HG02870 (cell line): Measurements from ENCODE around the gene ACSL1.
A peak's percentile ranks its signal among the peaks of the same experiment; 100 is the strongest.
"Not testable (repeated sequence)": the region's sequence is repeated elsewhere in the genome, so short reads cannot be mapped to it uniquely, and the experiment has no call there.

ENCODE experiments used
- ATAC-seq: cut with Tn5 transposase; IDR thresholded peaks from one replicate; pipeline ENCODE4 v1.9.1; 2021; ENCODE audit warnings: mild to moderate bottlenecking, moderate library complexity; ENCODE audit not compliant: unreplicated experiment

The ACSL1 gene

DNA sequence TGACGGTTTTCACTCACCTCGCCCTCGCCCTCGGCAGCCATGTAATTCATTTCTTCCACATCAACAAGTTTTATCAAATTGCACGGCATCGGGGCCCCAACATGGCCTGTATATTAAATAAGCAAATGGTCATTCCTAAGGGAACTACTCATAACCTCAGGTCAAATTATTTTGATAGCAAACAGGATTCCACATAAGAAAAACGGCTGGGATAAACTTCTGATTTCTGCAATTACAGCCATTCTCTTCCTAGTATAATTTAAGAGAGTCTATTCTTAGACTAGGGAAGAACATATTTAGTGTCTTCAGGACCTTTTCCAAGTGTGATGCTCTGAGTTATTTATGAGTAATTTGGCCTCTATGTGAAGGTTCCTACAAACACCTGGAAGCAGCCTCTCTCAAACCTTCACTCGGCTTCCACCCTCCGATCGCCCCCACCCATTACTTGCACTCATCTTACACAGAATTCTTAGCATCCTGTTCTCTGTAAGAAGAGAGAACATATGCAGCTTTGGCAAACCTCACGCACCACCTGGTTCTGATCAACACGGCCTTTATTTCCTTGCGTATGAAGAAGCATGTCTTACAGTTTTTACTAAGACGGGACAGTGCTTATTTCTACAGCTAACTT, 62.5 kb downstream of the ACSL1 start:
- ATAC-seq: no peak

DNA sequence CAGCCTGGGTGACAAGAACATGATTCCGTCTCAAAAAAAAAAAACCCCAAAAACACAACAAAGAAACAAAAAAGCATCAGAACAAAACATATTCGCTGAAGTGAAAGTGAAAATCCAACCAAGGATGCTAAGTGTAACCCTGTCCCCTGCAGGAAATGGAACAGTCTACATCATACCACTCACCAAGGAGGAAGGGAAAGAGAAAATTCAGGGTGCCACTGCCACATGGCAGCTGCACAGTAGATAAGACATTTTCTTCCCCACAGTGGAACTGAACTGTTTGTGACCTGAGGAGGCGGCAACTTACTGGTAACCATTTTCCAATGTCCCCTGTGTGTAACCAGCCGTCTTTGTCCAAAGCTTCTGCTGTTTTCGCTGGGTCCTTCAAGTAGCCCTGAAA, 63.7 kb downstream of the ACSL1 start:
- peak; percentile 90 for ATAC-seq

DNA sequence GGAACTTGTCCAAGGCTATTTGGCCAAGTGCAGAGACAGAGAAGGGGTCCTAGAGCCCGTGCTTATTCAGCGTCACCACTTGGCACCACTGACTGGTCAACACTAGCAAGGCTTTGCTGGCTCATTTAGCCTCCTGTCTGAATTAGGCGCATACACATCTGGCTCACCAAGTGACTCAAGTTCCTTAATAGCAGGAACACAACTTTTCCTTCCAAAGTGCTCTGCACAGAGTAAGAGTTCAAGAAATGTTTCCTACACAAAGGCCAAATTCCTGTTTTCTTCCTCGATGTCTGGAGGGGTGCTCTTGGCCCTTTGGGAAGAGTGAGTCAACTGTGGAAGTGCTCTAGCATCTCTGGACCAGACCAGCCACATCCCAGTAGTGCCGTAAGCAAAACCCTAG, 65.1 kb downstream of the ACSL1 start:
- ATAC-seq: no peak

DNA sequence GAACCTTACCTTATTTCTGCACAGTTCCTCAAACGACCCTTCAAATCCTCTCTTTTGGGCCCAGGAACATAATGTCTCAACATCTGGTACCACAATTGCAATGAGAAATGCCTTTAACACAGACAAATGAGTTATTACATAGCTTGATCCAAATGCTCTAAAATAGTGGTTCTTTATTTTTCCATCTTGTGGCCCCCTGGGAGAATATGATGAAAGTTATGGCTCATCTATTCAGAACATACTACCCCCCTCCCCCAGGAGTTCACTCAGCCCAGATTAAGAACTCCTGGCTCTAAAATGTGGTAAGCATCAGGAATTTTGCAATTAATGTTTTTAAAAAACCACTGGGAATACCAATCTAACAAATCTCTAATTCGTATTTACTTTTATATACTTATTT, 68.0 kb downstream of the ACSL1 start:
- ATAC-seq: no peak

DNA sequence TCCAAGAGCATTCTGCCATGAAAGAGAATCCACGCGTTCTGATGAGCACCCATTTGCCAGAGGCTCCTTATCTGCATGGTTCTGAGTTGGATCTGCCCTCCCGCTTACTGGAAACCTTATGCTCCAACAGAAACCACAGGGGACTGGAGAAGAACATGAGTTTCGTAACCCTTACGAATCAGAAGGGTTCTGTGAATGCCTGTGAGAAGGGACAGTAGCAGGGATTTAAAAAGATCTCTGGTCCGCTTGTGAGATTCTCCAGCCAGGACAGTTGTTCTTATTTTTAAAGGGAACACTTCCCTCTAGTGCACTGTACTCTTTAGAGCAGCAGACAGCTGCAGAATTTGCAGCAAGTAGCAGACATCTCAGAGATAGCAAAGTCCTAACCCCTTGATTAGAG, 69.4 kb downstream of the ACSL1 start:
- ATAC-seq: no peak

DNA sequence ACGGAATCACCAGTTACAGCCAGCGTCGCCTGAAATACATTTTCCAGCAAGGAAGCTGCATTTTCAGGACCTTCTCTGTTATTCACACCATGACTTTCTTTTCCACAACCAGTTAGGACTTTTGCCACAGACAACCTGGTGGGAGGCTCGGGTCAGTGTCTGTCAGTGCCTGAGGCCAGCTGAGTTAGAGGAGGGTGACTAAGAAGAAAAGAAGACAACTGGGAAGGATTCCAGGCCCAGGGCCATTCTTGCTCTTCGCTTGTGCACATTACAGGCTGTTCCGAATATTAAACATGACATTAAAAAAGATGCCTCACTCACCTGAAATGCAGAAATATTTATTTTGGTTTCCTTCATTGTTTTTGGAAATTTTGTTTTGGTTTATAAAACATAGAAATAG, 70.5 kb downstream of the ACSL1 start:
- ATAC-seq: no peak

DNA sequence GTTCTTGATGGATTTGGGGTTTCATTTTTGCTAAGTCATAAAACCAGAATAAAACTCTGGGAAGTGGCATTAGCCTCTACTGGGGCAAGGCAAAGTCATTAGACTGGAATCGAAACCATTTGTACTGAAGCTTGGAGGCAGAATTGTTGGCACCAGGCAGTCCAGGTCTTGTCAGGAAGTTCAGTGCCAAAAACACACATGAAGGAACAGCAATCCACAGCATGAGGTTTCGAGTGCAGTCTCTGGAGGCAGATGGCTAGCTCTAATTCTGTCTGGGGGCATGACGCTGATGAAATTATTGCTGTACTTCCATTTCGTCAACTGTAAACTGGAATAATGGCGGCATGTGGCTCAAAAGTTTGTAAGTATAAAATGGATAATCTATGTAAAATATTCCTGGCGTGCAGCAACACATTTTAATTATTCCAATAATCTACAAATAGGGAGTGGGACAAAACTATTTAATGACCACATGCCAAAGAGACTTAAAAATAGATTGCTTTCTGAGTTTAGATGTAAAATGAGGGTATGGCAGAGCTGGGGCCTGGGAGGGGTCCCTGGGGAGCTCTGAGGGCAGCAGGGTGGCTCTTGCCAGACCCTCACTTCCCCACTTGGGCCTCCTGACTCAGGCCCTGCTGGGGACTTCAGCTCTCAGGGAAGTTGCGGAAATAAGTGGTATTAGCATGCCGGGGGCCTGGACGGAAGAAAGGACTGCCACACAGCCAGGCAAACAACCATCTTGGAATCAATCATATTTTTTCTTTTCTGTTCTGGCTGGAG, 73.1 kb downstream of the ACSL1 start:
- ATAC-seq: no peak

DNA sequence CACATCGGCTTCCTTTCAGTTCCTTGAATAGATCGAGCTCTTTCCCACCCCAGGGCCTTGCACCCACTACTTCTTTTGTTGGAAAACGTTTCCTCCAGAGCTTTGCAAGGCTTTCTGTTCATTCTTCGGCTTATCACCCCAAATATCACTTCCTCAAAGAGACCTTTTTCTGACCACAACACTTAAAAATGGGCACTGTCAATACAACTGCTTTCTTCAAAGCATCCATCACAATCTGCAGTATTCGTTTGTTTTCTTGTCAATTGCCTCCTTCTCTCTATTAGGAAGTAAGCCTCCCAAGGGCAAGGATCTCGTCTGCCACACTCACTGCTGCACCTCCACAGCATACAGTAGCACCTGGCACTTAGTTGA, 74.2 kb downstream of the ACSL1 start:
- ATAC-seq: no peak

DNA sequence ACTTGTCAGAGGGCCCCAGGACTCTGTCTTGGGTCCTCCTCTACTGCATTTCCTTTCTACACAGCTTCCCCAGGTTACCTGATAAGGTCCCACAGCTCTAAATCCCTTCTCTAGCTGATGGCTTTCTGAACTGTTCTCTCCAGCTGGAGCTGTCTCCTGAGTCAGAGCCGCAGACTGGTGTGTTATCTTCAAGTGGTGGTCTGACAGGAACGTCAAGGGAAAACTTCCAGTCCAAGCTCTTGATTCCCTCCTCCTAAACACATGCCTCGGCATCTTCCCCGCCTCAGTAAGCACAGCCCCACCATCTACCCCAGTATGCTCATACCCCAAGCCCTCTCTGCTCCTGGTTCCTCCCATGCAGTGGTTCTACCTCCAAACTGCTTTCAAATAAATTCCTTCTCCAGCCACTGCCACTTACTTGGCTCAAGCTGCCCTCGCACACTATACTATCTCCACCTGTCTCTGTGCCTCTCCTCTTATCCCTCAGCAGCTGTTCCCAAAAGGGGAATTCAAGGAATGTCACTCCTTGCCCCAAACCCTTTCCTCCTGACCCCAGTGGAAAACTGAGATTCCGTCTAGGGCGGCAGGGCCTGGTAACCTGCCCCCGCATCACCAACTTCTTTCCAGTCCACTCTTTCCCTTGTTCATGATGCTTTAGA, 74.7 kb downstream of the ACSL1 start:
- ATAC-seq: no peak

DNA sequence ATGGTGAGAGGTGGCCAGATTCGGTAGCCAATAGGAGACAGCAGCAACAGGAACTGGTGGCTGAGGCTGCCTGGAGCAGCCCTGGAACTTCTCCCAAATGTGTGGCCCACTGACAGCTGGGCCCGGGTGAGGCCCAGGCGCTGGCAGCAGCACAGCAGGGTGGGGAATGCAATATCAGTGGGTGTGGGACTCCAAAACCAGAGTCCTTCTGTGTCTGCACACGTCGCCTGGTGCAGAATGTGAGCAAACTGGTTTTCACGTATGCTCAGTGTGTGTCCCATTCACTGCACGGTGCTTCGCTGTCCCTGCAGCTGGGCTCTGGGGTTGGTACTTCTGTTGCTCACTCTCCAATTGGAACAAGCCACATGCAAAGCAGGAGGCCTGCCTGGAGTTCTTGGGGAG, 77.5 kb downstream of the ACSL1 start:
- no peak for ATAC-seq

DNA sequence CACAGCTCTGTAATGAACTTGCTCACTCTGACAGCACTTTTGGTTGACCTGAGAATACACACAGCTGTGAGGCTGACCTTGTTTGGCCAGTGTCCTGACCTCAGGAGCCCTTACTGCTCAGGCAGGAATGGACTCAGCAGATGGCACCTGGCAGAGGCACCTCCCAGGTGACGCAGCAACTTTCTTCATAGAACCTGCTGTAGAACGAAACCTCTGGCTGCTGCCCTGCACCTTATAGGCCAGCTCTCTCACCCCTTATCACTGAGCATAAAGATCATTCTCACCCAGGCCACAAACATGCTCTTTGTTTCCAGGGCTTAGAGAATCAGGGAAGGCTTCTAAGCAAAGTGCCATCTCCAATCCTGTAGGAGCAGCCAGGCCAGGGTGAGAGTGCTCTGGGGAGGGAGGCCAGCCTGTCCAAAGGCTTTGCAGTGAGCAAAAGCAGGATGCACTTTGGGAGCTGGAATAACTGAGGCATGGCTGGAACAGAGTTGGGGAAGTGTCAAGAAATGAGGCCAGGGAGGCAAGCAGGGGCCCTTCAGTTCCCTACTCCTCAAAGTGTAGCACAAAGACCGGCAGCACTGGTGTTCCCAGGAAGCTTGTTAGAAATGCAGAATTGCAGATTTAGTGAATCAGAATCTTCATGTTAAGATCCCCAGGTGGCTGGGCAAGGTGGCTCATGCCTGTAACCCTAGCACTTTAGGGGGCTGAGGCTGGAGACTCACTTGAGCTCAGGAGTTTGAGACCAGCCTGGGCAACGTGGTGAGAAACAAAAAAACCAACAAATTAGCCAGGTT, 78.5 kb downstream of the ACSL1 start:
- ATAC-seq: no peak

DNA sequence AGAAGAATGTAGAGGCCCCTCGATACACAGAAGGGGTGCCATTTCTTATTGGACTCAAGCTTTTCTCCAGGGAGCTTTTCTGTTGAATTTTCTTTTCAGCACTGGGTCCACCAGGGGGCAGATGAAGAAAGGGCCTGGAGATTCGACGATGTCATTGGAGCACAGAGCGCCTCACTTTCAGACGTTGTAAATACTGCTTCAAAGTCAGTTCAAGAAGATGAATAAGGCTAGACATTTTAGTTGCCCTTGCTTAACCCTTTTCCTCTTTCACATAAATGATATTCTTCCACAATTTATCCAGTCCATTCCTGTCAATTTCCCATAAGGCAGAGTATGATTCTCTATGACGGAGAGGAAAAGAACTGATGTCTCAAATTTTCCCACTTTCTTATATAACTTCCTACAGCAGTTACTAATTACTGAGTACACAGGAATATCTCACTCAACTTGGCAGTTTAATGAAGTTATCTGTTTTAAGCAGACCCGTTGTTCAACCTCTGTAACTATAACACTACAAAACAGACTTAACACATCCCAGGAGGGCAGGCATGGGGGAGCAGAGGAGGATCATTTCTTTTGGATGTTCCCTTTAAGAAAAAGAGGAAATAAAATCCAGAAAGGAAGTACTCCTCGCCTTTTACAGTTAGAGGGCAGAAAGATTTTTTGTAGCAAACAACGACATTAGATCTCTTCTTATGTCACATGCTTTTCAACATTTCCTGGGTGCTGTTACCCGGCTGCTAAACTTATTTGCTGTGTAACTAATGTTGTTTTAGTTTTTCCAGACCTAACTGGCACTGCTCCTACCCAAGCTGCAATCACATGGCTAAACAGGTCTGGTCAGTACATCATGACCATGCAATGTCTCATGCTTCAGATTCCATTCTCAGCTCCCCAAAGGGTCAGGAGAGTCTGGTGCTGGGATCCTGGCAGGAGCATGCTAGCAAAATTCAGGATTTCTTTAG, 79.7 kb downstream of the ACSL1 start:
- ATAC-seq: no peak

DNA sequence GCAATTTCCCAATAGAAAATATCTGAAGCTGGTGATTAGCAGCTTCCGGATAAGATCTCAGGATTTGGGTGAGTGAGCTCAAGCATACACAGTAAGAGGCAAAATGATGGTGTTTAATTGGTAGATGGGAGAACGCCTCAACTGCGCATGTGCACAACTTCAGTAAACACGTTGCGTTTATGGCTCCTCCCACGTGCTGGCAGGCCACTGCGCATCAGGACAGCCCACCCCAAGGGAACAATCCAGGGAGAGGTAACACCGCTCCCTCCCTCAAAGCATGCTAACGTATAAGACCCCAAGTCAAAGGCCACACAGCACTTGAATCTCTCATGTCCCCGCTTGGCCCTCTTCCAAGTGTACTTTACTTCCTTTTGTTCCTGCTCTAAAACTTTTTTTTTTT, 81.5 kb downstream of the ACSL1 start:
- no peak for ATAC-seq

DNA sequence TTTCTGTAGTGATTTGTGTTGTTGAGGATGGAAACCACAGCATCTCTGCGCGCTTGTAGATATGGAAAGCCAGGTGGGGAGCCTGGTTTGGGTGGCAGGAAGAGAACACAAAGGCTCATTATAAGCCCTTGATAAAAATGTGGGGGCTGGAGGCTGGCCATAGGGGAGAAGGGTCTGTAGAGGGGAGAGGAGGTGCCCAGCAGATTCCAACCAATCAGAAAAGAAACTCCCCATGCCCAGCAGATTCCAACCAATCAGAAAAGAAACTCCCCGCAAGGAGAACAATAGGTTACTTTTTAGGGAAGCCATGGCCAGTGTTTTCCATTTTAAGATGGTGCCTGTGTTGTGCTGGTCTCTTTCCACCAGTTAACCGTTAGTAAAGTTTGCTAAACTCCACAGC, 82.1 kb downstream of the ACSL1 start:
- ATAC-seq: no peak

DNA sequence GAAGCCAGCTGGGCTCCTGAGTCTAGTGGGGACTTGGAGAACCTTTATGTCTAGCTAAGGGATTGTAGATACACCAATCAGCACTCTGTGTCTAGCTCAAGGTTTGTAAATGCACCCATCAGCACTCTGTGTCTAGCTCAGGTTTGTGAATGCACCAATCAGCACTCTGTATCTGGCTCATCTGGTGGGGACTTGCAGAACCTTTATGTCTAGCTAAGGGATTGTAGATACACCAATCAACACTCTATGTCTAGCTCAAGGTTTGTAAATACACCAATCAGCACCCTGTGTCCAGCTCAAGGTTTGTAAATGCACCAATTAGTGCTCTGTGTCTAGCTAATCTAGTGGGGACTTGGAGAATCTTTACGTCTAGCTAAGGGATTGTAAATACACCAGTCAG, 84.1 kb downstream of the ACSL1 start:
- not testable (repeated sequence) for ATAC-seq

DNA sequence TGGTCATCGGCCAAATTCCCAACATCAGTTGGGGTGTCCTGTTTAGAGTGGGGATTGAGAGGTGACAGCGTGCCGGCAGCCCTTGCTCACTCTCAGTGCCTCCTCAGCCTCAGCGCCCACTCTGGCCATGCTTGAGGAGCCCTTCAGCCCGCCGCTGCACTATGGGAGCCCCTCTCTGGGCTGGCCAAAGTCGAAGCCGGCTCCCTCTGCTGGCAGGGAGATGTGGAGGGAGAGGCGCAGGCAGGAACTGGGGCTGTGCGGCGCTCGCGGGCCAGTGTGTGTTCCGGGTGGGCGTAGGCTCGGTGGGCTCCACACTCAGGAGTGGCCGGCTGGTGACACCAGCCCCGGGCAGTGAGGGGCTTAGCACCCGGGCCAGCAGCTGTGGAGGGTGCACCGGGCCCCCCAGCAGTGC, 84.8 kb downstream of the ACSL1 start:
- ATAC-seq: no peak

DNA sequence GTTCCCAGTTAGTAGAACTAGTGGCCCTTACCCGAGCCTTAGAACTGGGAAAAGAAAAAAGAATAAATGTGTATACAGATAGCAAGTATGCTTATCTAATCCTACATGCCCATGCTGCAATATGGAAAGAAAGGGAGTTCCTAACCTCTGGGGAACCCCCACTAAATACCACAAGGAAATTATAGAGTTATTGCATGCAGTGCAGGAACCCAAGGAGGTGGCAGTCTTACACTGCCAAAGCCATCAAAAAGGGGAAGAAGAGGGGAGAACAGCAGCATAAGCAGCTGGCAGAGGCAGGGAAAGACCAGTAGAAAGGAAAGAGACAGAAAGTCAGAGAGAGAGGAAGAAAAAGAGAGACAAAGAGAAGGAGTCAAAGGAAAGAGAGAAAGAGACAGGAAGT, 86.2 kb downstream of the ACSL1 start:
- ATAC-seq: not testable (repeated sequence)

DNA sequence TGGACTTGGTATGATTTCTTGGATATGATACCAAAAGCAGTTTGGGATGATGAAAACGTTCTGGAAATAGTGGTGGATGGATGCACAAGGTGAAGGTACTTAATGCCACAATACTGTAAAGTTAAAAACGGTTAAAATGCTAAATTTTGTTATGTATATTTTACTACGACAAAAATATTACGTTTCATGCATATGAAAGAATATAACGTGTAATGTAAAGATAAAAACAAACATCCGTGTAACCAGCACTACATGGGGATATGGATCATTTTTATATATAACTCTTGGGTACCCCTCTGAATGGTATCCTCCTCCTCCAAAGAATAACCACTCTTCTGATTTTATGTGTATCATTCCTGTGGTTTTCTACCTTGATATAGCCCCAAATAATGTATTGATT, 91.0 kb downstream of the ACSL1 start:
- no peak for ATAC-seq

DNA sequence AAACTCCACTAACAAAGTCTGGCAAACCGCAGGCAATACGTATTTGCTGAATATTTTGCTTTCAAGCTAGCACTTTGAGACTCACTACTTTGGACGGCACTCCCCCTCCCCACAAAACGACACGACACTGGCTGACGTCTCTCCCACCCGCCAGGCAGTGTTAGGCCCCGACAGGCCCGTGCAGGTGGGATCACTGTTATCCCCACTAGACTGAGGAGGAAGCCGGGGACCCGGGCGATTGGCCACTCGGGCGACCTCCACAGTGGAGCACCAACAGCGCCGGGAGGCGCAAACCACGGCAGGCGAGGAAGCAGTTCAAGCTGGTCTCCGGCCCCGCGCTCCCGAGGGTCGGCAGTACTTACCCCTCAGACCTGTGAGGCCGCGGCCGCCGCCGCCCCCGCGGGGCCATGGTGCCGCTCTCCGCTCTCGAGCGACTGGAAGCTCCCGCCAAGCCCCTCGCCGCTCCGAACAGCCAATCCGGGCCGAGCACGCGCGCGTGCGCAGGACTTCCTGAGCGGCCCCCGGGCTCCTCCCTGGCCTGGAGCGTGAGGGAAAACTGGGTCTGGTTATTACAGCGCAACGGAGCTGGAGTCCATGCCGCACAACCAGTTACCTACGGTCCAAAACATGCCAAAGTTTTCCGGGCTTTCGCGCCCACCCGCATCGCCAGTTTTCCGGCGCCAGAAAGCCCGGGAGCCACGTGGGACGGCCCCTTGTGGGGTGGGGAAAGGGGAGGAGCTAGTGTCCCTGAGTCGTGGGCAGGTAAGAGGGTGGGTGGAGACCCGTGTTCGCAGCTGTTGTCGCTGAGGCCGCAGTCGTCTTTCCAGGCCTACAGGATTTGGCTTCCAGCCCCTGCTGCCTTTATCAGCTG, 91.9 kb downstream of the ACSL1 start, which contains the start of gene CENPU:
Gene CENPU (minus strand): TSS at position 443 of the 871 bp plus-strand sequence. CDS start 34 bp downstream, at position 409.
- peak; percentile 90 for ATAC-seq
